Thymus (tissue), 11 donors: Measurements from ENCODE around the gene PPP1R18. TPM values are rescaled to one million over a fixed set of nuclear protein-coding genes. Genes with fewer than 3 reads are reported as not detected.
A peak's percentile ranks its signal among the peaks of the same experiment; 100 is the strongest.

Source experiments
- DNase-seq, 9 donors: peaks; one replicate each; pipeline ENCODE4 v3.0.0-alpha.2; 2013; ENCODE audit warnings: low spot score in 9 of 9, low read depth in 6 of 9, missing footprints in 1 of 9
- H3K27ac ChIP-seq, 2 donors: one replicate each; pipeline ENCODE4 v1.5.1; 2013; ENCODE audit warnings: control low read depth in 1 of 2, low read depth in 1 of 2, low read length in 1 of 2, mild to moderate bottlenecking in 1 of 2, moderate library complexity in 1 of 2
- H3K27me3 ChIP-seq, 2 donors: one replicate each; pipeline ENCODE4 v1.5.1; 2013; ENCODE audit warnings: low read length in 1 of 2; ENCODE audit not compliant: control insufficient read depth in 2 of 2, insufficient read depth in 1 of 2
- H3K36me3 ChIP-seq, 2 donors: one replicate each; pipeline ENCODE4 v1.5.1; 2013; ENCODE audit warnings: low read length in 1 of 2, mild to moderate bottlenecking in 1 of 2, moderate library complexity in 1 of 2; ENCODE audit not compliant: control insufficient read depth in 2 of 2, insufficient read depth in 2 of 2
- H3K4me1 ChIP-seq, 2 donors: one replicate each; pipeline ENCODE4 v1.5.1; 2013; ENCODE audit warnings: low read length in 2 of 2; ENCODE audit not compliant: control insufficient read depth in 2 of 2, insufficient read depth in 2 of 2
- H3K4me3 ChIP-seq, 2 donors: one replicate each; pipeline ENCODE4 v1.5.1; 2013; ENCODE audit warnings: low read length in 2 of 2, control low read depth in 1 of 2, mild to moderate bottlenecking in 1 of 2
- H3K9me3 ChIP-seq, 2 donors: one replicate each; pipeline ENCODE4 v1.5.1; 2013; ENCODE audit warnings: low read length in 1 of 2, mild to moderate bottlenecking in 1 of 2; ENCODE audit not compliant: control insufficient read depth in 2 of 2, insufficient read depth in 1 of 2
- WGBS: extraction: QIAGEN DNeasy Blood & Tissue Kit; methylation state at CpG from one replicate; pipeline ENCODE4 v1.1.7; 2013; 5-methylcytosine and 5-hydroxymethylcytosine counted together
- polyA plus RNA-seq: library from polyadenylated mRNA; stranded (reverse); fragments of 200-250 nt; gene quantifications from one replicate; pipeline ENCODE4 v1.2.3, GENCODE V29; 2013
- total RNA-seq: library from RNA; stranded (reverse); fragments of 120-200 nt; gene quantifications from one replicate; pipeline ENCODE4 v1.2.4, GENCODE V29; 2013
- donor health status: healthy.

PPP1R18 gene
- total and polyA plus RNA-seq, 2 donors, result 47.6 to 115 TPM

DNA sequence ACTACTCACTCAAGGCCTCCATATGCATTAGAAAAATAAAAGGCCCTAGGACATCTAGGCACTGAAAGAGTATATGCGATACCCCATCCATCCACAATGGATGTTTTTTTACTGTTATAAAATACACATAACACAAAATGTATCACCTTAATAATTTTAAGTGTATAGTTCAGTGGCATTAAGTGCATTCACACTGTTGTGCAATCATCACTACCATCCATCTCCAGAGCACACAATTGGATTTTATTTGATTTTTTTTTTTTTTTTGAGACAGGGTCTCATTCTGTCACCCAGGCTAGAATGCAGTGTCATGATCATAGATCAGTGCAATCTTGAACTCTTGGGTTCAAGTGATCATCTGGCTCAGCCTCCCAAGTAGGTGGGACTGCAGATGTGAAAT lies 27.8 kb upstream of the PPP1R18 start:
- Histone ChIP-seq H3K27ac (no peak overlapping the region), H3K36me3 (peaks cover 16 to 45% of the 10 kb centered on the region in 2 donors), H3K9me3 (peaks cover 0 to 7% of the 10 kb centered on the region in 2 donors), H3K27me3 (no peaks in the 10 kb centered on the region), H3K4me3 (no peak overlapping the region), H3K4me1 (peaks cover 31 to 72% of the 10 kb centered on the region in 2 donors)
- WGBS, result 97% methylated on average over 1 of the region's 1 CpG
- no peak for DNase-seq

DNA sequence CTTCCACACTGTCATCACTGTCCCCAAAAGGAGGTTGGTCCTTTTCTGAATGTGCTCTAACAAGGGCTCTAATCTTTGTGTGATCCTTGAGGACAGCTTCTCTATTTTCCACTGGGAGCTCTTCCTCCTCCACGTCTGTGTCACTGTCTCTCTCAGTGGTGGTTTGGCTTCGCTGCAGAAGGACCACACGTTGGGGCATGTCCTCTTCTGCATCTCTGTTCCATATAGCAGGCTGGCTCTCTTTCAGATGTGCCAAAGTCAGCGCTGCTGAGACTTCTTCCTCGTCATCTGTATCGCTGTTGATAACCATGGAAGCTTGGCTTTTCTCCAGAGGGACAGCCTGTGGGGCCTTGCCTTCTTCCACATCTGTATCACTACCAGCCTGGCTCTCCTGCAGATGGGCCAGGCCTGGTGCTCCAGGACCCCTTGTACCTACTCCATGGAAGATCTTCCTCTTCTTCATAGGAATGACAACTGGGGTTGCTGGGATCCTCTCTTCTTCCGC lies 26.0 kb upstream of the PPP1R18 start:
- WGBS, result 73% methylated on average over 7 of the region's 7 CpGs
- no peak for DNase-seq
- Histone ChIP-seq H3K36me3 (peaks cover 24 to 57% of the 10 kb centered on the region in 2 donors), H3K9me3 (peaks cover 0 to 7% of the 10 kb centered on the region in 2 donors), H3K27ac (peak overlapping the region; percentile 48 to 70), H3K4me3 (no peak overlapping the region), H3K27me3 (no peaks in the 10 kb centered on the region), H3K4me1 (peaks cover 31 to 54% of the 10 kb centered on the region in 2 donors)

DNA sequence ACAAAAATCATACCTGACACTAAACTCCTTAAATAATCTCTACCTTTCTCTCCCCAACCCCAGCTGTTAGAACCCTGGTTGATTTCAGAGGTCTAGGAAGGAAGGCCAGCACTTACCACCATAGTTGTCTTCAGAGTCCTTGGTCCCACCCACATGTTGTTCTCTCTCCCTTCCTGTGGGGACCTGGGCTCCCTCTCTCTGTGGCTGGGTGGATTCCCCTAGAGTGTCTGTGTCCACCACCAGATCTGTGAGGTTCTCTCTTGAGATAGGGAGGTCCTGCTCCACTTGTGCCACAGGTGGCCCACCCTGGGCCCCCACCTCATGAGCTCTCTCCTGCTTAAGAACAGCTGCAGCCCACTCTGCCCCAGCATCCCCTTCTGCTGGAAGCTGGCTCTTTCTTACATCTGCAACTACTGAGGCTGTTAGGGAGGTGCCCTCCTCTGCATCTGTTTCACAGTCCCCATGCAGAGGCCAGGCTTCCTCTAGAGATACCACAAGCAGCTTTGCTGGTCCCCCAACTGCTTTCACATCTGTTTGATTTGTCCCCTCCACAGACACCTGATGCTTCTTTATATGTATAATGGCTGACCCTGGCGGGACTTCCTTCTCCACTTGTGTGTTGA lies 25.4 kb upstream of the PPP1R18 start:
- peaks cover 0 to 3% of the 10 kb centered on the region in 2 donors for H3K9me3 ChIP-seq
- no peaks in the 10 kb centered on the region for H3K27me3 ChIP-seq
- 18% methylated on average over 1 of the region's 1 CpG for WGBS
- no peak overlapping the region for H3K4me3 ChIP-seq
- peaks cover 31 to 52% of the 10 kb centered on the region in 2 donors for H3K4me1 ChIP-seq
- peaks cover 30 to 64% of the 10 kb centered on the region in 2 donors for H3K36me3 ChIP-seq
- peak in 5 of 9 donors; percentile 33 to 83 (median 60) for DNase-seq
- peak overlapping the region; percentile 48 to 70 for H3K27ac ChIP-seq

DNA sequence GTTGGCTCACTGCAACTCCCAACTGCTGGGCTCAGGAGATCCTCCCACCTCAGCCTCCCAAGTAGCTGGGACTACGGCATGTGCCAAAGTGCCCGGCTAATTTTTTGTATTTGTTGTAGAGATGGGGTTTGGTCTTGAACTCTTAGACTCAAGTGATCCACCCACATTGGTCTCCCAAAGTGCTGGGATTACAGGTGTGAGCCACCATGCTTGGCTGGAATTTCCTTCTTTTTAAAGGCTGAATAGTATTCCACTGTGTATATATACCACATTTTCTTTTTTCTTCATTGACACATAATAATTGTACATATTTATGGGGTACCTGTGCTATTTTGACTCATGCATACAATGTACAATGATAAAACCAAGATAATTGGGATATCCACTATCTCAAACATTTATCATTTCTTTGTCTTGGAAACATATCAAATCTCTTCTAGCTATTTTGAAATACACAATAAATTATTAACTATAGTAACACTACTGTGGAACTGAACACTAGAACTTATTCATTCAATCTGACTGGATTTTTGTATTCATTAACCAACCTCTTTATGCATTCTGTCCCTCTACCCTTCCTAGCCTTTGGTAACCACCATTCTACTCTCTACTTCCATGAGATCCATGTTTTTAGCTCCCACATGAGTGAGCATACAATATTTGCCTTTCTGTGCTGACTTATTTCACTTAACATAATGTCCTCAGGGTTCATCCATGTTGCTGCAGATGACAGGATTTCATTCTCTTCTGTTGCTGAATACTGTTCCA lies 22.8 kb upstream of the PPP1R18 start:
- WGBS, result 96% methylated on average over 2 of the region's 2 CpGs
- peaks cover 46 to 65% of the 10 kb centered on the region in 2 donors for H3K36me3 ChIP-seq
- H3K27me3 ChIP-seq, result no peaks in the 10 kb centered on the region
- no peak for DNase-seq
- peaks cover 24 to 34% of the 10 kb centered on the region in 2 donors for H3K4me1 ChIP-seq
- no peak overlapping the region for H3K4me3 ChIP-seq
- no peaks in the 10 kb centered on the region for H3K9me3 ChIP-seq
- H3K27ac ChIP-seq, result no peak overlapping the region

DNA sequence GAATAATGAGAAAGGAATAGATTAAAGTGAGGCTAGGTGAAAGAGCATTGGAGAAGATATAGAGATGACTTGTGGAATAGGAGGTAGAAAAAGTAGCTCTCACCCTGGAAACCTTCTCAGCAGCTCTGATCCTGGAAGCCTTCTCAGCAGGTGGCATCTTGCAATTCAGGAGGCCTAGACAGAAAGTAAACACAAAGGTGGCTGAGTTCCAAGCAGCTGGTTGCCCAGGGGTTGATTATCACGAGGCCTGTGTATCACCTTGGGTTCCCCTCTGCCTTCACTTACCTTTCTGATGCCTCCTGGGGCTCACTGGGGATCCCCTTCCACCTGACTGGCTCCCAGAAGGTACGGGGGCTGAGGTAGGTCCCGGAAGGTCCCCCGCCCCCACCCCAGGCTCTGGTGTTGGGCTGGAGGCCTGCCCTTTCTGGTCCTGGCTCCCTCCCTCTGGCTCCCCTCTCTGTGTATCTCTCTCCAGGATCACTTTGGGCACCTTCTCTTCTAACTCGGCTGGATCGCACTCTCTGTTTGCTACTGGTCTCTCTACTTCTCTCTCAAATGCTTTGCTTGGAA lies 20.9 kb upstream of the PPP1R18 start:
- Histone ChIP-seq H3K4me1 (peaks cover 11 to 17% of the 10 kb centered on the region in 2 donors), H3K9me3 (no peaks in the 10 kb centered on the region), H3K27ac (no peak overlapping the region), H3K27me3 (no peaks in the 10 kb centered on the region), H3K36me3 (peaks cover 49 to 65% of the 10 kb centered on the region in 2 donors), H3K4me3 (no peak overlapping the region)
- WGBS, result 97% methylated on average over 6 of the region's 6 CpGs
- DNase-seq, result no peak

DNA sequence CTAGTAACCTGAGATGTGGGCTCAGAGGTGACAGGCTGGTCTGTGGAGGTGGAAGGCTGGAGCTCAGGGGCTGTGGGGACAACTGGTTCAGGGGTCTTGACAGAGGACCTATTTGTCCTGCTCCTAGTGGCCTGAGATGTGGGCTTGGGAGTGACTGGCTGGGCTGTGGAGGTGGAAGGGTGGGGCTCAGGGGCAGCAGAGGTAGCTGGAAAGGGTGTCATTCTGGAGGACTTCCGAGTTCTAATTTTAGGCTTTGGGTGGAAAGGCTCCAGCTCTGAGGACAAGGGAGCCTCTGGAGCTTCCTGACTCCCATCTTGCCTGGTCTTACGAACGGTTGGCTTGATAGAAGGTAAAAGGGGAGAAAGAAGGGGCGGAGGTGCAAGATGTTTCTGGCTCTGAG lies 19.2 kb upstream of the PPP1R18 start:
- Histone ChIP-seq H3K4me3 (no peak overlapping the region), H3K27me3 (no peaks in the 10 kb centered on the region), H3K9me3 (no peaks in the 10 kb centered on the region), H3K4me1 (no peaks in the 10 kb centered on the region), H3K27ac (no peak overlapping the region), H3K36me3 (peaks cover 49 to 60% of the 10 kb centered on the region in 2 donors)
- WGBS, result 98% methylated on average over 4 of the region's 4 CpGs
- no peak for DNase-seq

DNA sequence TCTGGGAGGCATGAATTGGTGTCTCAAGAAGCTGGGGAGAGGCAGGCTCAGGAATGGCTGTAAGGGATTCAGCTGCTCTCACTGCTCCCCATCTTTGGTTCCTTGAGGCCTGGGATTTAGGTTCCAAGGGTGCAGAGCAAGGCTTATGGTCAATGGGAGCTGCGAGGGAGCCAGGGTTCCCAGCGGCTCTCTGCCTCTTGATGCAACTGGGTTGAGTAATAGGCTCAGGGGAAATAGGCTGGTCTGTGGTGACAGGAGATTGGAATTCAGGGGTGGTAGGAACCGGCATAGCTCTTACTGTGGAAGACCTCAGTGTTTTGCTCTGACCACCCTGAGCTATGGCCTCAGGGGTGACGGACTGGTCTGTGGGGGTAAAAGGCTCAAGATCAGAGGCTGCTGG lies 17.4 kb upstream of the PPP1R18 start:
- DNase-seq, result no peak

DNA sequence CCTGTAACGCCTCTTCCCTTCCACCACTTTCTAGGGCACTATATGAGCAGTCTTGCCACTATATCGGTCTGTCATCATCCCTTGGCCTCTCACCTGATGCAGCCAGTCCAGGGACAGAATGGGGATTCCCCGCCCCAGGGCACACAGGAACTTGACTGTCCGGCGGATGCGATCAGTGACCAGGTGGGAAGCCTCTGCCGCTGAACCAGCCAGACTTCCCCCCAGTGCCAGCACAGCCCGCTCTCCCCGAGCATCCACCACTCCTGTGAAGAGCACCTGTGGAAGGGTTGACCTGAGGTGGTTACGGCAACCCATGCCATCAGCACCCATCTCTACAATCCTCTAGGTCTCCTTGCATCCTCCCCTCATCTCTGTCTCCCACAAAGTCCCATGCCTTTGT lies 16.6 kb upstream of the PPP1R18 start:
- WGBS, result 99% methylated on average over 10 of the region's 10 CpGs
- no peaks in the 10 kb centered on the region for H3K9me3 ChIP-seq
- H3K27me3 ChIP-seq, result no peaks in the 10 kb centered on the region
- no peak overlapping the region for H3K4me3 ChIP-seq
- no peaks in the 10 kb centered on the region for H3K4me1 ChIP-seq
- DNase-seq, result no peak
- peaks cover 56 to 61% of the 10 kb centered on the region in 2 donors for H3K36me3 ChIP-seq
- H3K27ac ChIP-seq, result no peak overlapping the region

More for the DNA sequence above, 17.4 kb upstream of the PPP1R18 start:
- over 99% methylated on average over 4 of the region's 4 CpGs for WGBS
- H3K27me3 ChIP-seq, result no peaks in the 10 kb centered on the region
- no peak overlapping the region for H3K4me3 ChIP-seq
- H3K27ac ChIP-seq, result no peak overlapping the region
- no peaks in the 10 kb centered on the region for H3K4me1 ChIP-seq
- peaks cover 57 to 58% of the 10 kb centered on the region in 2 donors for H3K36me3 ChIP-seq
- H3K9me3 ChIP-seq, result no peaks in the 10 kb centered on the region

DNA sequence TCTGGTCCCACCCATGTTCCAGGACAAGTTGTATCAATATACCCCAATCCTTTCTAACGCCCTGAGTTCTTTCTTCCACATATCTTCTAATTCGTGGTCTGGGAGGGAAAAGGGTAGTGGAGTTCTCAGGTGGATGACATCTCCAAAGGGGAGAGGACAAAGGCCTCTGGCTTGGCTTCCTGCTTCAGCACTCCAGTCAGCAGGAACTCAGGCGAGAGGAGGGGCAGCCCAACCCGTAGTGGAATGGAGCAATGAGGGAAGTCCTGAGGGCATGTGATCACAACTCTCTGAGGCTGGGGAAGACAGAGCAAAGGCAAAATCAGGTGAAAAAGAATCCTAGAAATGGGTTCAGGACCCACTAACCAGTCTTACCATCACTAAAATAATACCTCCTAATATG lies 13.9 kb upstream of the PPP1R18 start:
- no peaks in the 10 kb centered on the region for H3K9me3 ChIP-seq
- DNase-seq, result no peak

More for the DNA sequence above, 13.9 kb upstream of the PPP1R18 start:
- Histone ChIP-seq H3K27me3 (no peaks in the 10 kb centered on the region), H3K27ac (no peak overlapping the region), H3K4me3 (no peak overlapping the region), H3K4me1 (no peaks in the 10 kb centered on the region), H3K36me3 (peaks cover 38 to 41% of the 10 kb centered on the region in 2 donors)
- 95% methylated on average over 4 of the region's 4 CpGs for WGBS
